H9 (cell line): Measurements from ENCODE around the gene STYXL2. TPM values are rescaled to one million over a fixed set of nuclear protein-coding genes. Genes with fewer than 3 reads are reported as not detected.

Source experiments
- DNase-seq: peaks from one replicate; pipeline ENCODE4 v3.0.0-alpha.2; 2017
- H2AFZ ChIP-seq: one replicate; pipeline ENCODE4 v1.6.1; 2013; ENCODE audit warnings: mild to moderate bottlenecking, low read length, control low read depth, moderate library complexity
- H2AK5ac ChIP-seq: 2 replicates; pipeline ENCODE4 v1.6.1; 2013; ENCODE audit warnings: low read length, control low read depth, mixed read lengths; ENCODE audit not compliant: insufficient read length
- H2BK120ac ChIP-seq: one replicate; pipeline ENCODE4 v1.6.1; 2013; ENCODE audit warnings: low read depth, mild to moderate bottlenecking, low read length, control low read depth, inconsistent platforms; ENCODE audit not compliant: poor library complexity, severe bottlenecking
- H2BK12ac ChIP-seq: 2 replicates; pipeline ENCODE4 v1.6.1; 2013; ENCODE audit warnings: low read length, control low read depth, mixed read lengths, low read depth; ENCODE audit not compliant: insufficient read length
- H2BK15ac ChIP-seq: 2 replicates; pipeline ENCODE4 v1.6.1; 2013; ENCODE audit warnings: low read depth, low read length, control low read depth
- H2BK20ac ChIP-seq: one replicate; pipeline ENCODE4 v1.6.1; 2013; ENCODE audit warnings: low read depth, mild to moderate bottlenecking, low read length, control low read depth, inconsistent platforms; ENCODE audit not compliant: poor library complexity, severe bottlenecking
- H2BK5ac ChIP-seq: 2 replicates; pipeline ENCODE4 v1.6.1; 2013; ENCODE audit warnings: low read length, control low read depth, mixed read lengths; ENCODE audit not compliant: insufficient read length
- H3K14ac ChIP-seq: 2 replicates; pipeline ENCODE4 v1.6.1; 2013; ENCODE audit warnings: low read length, control low read depth; ENCODE audit not compliant: insufficient read depth
- H3K18ac ChIP-seq: 2 replicates; pipeline ENCODE4 v1.6.1; 2013; ENCODE audit warnings: low read depth, mild to moderate bottlenecking, mixed read lengths, low read length, control low read depth; ENCODE audit not compliant: insufficient read length
- H3K23ac ChIP-seq: 2 replicates; pipeline ENCODE4 v1.6.1; 2013; ENCODE audit warnings: low read length, control low read depth, mixed read lengths, low read depth; ENCODE audit not compliant: insufficient read length
- H3K23me2 ChIP-seq: 2 replicates; pipeline ENCODE4 v1.6.1; 2013; ENCODE audit warnings: low read depth, mild to moderate bottlenecking, mixed read lengths, low read length, control low read depth; ENCODE audit not compliant: insufficient read length, poor library complexity, severe bottlenecking
- H3K27ac ChIP-seq: 2 replicates; pipeline ENCODE4 v1.5.1; 2013; ENCODE audit warnings: low read length, control low read depth, mixed read lengths, low read depth; ENCODE audit not compliant: insufficient read length
- H3K27me3 ChIP-seq: 2 replicates; pipeline ENCODE4 v1.6.1; 2013; ENCODE audit warnings: low read length, control low read depth, inconsistent platforms; ENCODE audit not compliant: insufficient read depth
- H3K4ac ChIP-seq: 2 replicates; pipeline ENCODE4 v1.6.1; 2013; ENCODE audit warnings: low read depth, mild to moderate bottlenecking, control low read depth, inconsistent platforms, low read length, moderate library complexity
- H3K4me1 ChIP-seq: 2 replicates; pipeline ENCODE4 v1.6.1; 2013; ENCODE audit warnings: low read length, control low read depth, inconsistent platforms; ENCODE audit not compliant: insufficient read depth
- H3K4me2 ChIP-seq: 2 replicates; pipeline ENCODE4 v1.6.1; 2013; ENCODE audit warnings: low read length, control low read depth, mixed read lengths; ENCODE audit not compliant: insufficient read length, insufficient read depth
- H3K56ac ChIP-seq: 2 replicates; pipeline ENCODE4 v1.6.1; 2013; ENCODE audit warnings: low read depth, mild to moderate bottlenecking, mixed read lengths, low read length, control low read depth; ENCODE audit not compliant: insufficient read length
- H3K79me1 ChIP-seq: 2 replicates; pipeline ENCODE4 v1.6.1; 2013; ENCODE audit warnings: low read depth, mild to moderate bottlenecking, moderate library complexity, low read length, control low read depth, inconsistent platforms; ENCODE audit not compliant: insufficient read depth, poor library complexity, severe bottlenecking
- H3K79me2 ChIP-seq: 2 replicates; pipeline ENCODE4 v1.6.1; 2013; ENCODE audit warnings: low read length, control low read depth, inconsistent platforms; ENCODE audit not compliant: insufficient read depth
- H3K9ac ChIP-seq: 2 replicates; pipeline ENCODE4 v1.6.1; 2013; ENCODE audit warnings: low read length, control low read depth, mixed read lengths; ENCODE audit not compliant: insufficient read length; ENCODE audit errors: extremely low read depth
- H3K9me3 ChIP-seq: one replicate; pipeline ENCODE4 v1.6.1; 2013; ENCODE audit warnings: low read depth, low read length, inconsistent platforms; ENCODE audit not compliant: control insufficient read depth
- H3T11ph ChIP-seq: one replicate; pipeline ENCODE4 v1.6.1; 2013; ENCODE audit warnings: mild to moderate bottlenecking, low read length, control low read depth, inconsistent platforms
- H4K20me1 ChIP-seq: one replicate; pipeline ENCODE4 v1.6.1; 2013; ENCODE audit not compliant: control insufficient read depth, insufficient read length, insufficient read depth
- H4K5ac ChIP-seq: 2 replicates; pipeline ENCODE4 v1.6.1; 2013; ENCODE audit warnings: low read depth, mild to moderate bottlenecking, mixed read lengths, low read length, control low read depth; ENCODE audit not compliant: insufficient read length
- H4K8ac ChIP-seq: replicated peaks from 2 replicates; pipeline ENCODE4 v1.6.1; 2013; ENCODE audit warnings: low read length, control low read depth, mixed read lengths, low read depth; ENCODE audit not compliant: insufficient read length
- H4K91ac ChIP-seq: 2 replicates; pipeline ENCODE4 v1.6.1; 2013; ENCODE audit warnings: low read depth, mild to moderate bottlenecking, moderate library complexity, mixed read lengths, low read length, control low read depth; ENCODE audit not compliant: insufficient read length
- H3K27ac Mint-ChIP-seq, 3 experiments: 2 replicates in 2 of 3; 3 replicates in 1 of 3; pipeline ENCODE4 v1.8.0; 2020 to 2021; ENCODE audit warnings: mixed read lengths in 3 of 3, mild to moderate bottlenecking in 1 of 3, moderate library complexity in 1 of 3
- H3K27me3 Mint-ChIP-seq: 2 replicates; pipeline ENCODE4 v1.8.0; 2021; ENCODE audit warnings: low read depth, mild to moderate bottlenecking, moderate library complexity, mixed read lengths
- H3K36me3 Mint-ChIP-seq, 3 experiments: 2 replicates in 2 of 3; 3 replicates in 1 of 3; pipeline ENCODE4 v1.8.0; 2020 to 2021; ENCODE audit warnings: low read depth in 3 of 3, mixed read lengths in 3 of 3; ENCODE audit not compliant: insufficient read depth in 1 of 3
- H3K4me1 Mint-ChIP-seq, 2 experiments: 2 replicates each; pipeline ENCODE4 v1.8.0; 2020; ENCODE audit warnings: mixed read lengths in 2 of 2
- H3K4me3 Mint-ChIP-seq, 2 experiments: 2 replicates in 1 of 2; 3 replicates in 1 of 2; pipeline ENCODE4 v1.8.0; 2020 to 2021; ENCODE audit warnings: mild to moderate bottlenecking in 2 of 2, mixed read lengths in 2 of 2, moderate library complexity in 1 of 2
- H3K9me3 Mint-ChIP-seq, 2 experiments: 2 replicates in 1 of 2; 3 replicates in 1 of 2; pipeline ENCODE4 v1.8.0; 2020; ENCODE audit warnings: mild to moderate bottlenecking in 2 of 2, mixed read lengths in 2 of 2, moderate library complexity in 1 of 2
- CTCF ChIP-seq: fragments of 200-600 bp; sonication (generic); conservative IDR thresholded peaks from 3 replicates; pipeline ENCODE4 v1.8.0; 2021; ENCODE audit warnings: antibody characterized with exemption, mild to moderate bottlenecking
- WGBS: extraction: QIAGEN DNeasy Blood & Tissue Kit; methylation state at CpG from one replicate; pipeline ENCODE4 v1.1.7; 2013; ENCODE audit warnings: missing lambda C conversion rate, low lambda C conversion rate, mixed read lengths; ENCODE audit not compliant: insufficient read length; ENCODE audit errors: extremely low coverage; 5-methylcytosine and 5-hydroxymethylcytosine counted together
- total RNA-seq: library from RNA; stranded (reverse); gene quantifications from 2 replicates; pipeline ENCODE4 v1.2.1, GENCODE V29; 2021

The STYXL2 gene
- total RNA-seq, 1 experiment from 2014 or later, result 0.09 TPM

DNA sequence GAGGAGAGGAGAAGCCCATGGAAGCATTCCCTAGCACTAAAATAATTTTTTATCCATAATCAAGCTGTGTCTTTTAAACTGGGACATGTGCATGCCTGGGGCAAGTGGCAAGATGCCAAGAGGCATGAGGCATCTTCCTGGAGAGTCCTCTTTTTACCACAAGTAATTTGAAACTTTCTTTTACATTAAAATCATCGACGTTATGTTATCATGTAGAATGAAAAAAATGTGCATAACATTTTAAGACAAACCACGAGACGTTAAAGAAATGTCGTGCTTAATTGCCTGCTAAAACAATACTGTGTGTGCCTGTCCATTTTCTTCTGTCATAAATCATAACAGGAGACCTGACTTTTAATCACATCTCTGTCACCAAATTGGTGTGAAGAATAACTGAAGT, 1.5 kb downstream of the STYXL2 start:
- Histone ChIP-seq H3K4me1 (no peaks in the 10 kb centered on the region; the same call in 1 of the 2 replicates), H4K91ac (no peak overlapping the region), H3K23me2 (no peaks in the 10 kb centered on the region), H2BK20ac (no peak overlapping the region), H3K27ac (no peak overlapping the region), H4K20me1 (no peaks in the 10 kb centered on the region), H3K27me3 (no peaks in the 10 kb centered on the region; the same call in 1 of the 2 replicates), H3K23ac (no peak overlapping the region), H2BK120ac (no peak overlapping the region), H3K18ac (no peak overlapping the region), H3K4me2 (no peak overlapping the region), H4K5ac (no peak overlapping the region), H3K9me3 (no peaks in the 10 kb centered on the region), H3T11ph (no peak overlapping the region), H3K79me2 (no peaks in the 10 kb centered on the region), H3K4ac (no peak overlapping the region), H2AFZ (no peak overlapping the region), H2BK5ac (no peak overlapping the region), H3K9ac (no peak overlapping the region), H3K79me1 (no peaks in the 10 kb centered on the region), H2BK15ac (no peak overlapping the region), H4K8ac (no peak overlapping the region), H3K56ac (no peak overlapping the region), H2AK5ac (no peak overlapping the region), H2BK12ac (no peak overlapping the region), H3K14ac (no peak overlapping the region)
- TF ChIP-seq CTCF, result no peak
- no peak for DNase-seq
- H3K4me3 Mint-ChIP-seq, result no peak overlapping the region
- peaks cover 18 to 20% of the 10 kb centered on the region in 2 experiments for H3K4me1 Mint-ChIP-seq
- H3K36me3 Mint-ChIP-seq, result peaks cover 0 to 12% (median 0%) of the 10 kb centered on the region in 3 experiments; a peak in 2 of 7 replicates
- no peak overlapping the region for H3K27ac Mint-ChIP-seq
- no CpG with 5 or more reads among the region's 5 CpGs for WGBS
- H3K9me3 Mint-ChIP-seq, result no peaks in the 10 kb centered on the region; a peak in 1 of 5 replicates
- peaks cover 2% of the 10 kb centered on the region; the same call in 1 of the 2 replicates for H3K27me3 Mint-ChIP-seq
